HEK293 (cell line): Measurements from ENCODE around the gene MAPT.

Experiments
- CTCF ChIA-PET: fragments of 350-600 bp; formaldehyde crosslinking; extraction: SDS; loops from one replicate; lab custom pipeline; 2021; ENCODE audit warnings: antibody characterized with exemption; lab: Yijun Ruan, JAX
- POLR2A ChIA-PET: fragments of 300-600 bp; formaldehyde crosslinking; extraction: SDS; loops from one replicate; lab custom pipeline; 2020; ENCODE audit warnings: antibody characterized with exemption, inconsistent platforms; lab: Yijun Ruan, JAX
- H3K27ac ChIP-seq: fragments of 200-500 bp; sonication (Bioruptor generic); 2 replicates; pipeline ENCODE4 v1.5.1; 2014; ENCODE audit warnings: low read depth, low read length, control low read depth, inconsistent platforms; ENCODE audit errors: extremely low read depth
- H3K36me3 ChIP-seq, 2 experiments: fragments of 200-500 bp in 1 of 2; sonication (Bioruptor generic) in 1 of 2; 1 replicate in 1 of 2; 2 replicates in 1 of 2; pipeline ENCODE4 v1.5.1; 2014 to 2017; ENCODE audit warnings: inconsistent platforms in 2 of 2, low read length in 2 of 2; ENCODE audit not compliant: control insufficient read depth in 2 of 2, insufficient read depth in 1 of 2
- H3K4me1 ChIP-seq: fragments of 200-500 bp; sonication (Bioruptor generic); 2 replicates; pipeline ENCODE4 v1.5.1; 2014; ENCODE audit warnings: mild to moderate bottlenecking, low read length, inconsistent platforms; ENCODE audit not compliant: control insufficient read depth, insufficient read depth
- H3K4me3 ChIP-seq: 2 replicates; pipeline ENCODE4 v1.5.1; 2011; ENCODE audit warnings: low read depth, mild to moderate bottlenecking, control low read depth, low read length, moderate library complexity
- H3K9me3 ChIP-seq: fragments of 200-500 bp; sonication (Bioruptor generic); 2 replicates; pipeline ENCODE4 v1.5.1; 2014; ENCODE audit warnings: low read depth, low read length, inconsistent platforms; ENCODE audit not compliant: control insufficient read depth, insufficient read depth
- OVOL3 ChIP-seq: fragments of 450-650 bp; formaldehyde crosslinking; IDR thresholded peaks from 2 replicates; pipeline ENCODE4 v1.5.1; 2016; ENCODE audit warnings: missing biosample characterization, missing genetic modification characterization
- PRDM10 ChIP-seq: fragments of 450-650 bp; formaldehyde crosslinking; IDR thresholded peaks from 2 replicates; pipeline ENCODE4 v1.5.1; 2016; ENCODE audit warnings: missing biosample characterization, missing genetic modification characterization
- SALL2 ChIP-seq: fragments of 450-650 bp; formaldehyde crosslinking; IDR thresholded peaks from 2 replicates; pipeline ENCODE4 v1.5.0; 2017; ENCODE audit warnings: missing biosample characterization, mild to moderate bottlenecking, missing genetic modification characterization, borderline replicate concordance
- SETDB1 ChIP-seq: IDR thresholded peaks from one replicate; pipeline ENCODE4 v1.6.1; 2017; ENCODE audit warnings: mild to moderate bottlenecking, low read length, moderate library complexity, mixed read lengths; ENCODE audit not compliant: insufficient read length
- TRIM28 ChIP-seq: IDR thresholded peaks from 2 replicates; pipeline ENCODE4 v1.6.1; 2011; ENCODE audit warnings: low read length, control low read depth, borderline replicate concordance
- ZBTB21 ChIP-seq: fragments of 450-650 bp; formaldehyde crosslinking; IDR thresholded peaks from 2 replicates; pipeline ENCODE4 v1.5.1; 2017; ENCODE audit warnings: missing biosample characterization, missing genetic modification characterization
- ZBTB26 ChIP-seq: fragments of 450-650 bp; formaldehyde crosslinking; optimal IDR thresholded peaks from 2 replicates; pipeline ENCODE3; 2016; ENCODE audit warnings: missing biosample characterization, mild to moderate bottlenecking, missing genetic modification characterization
- ZBTB8A ChIP-seq: fragments of 450-650 bp; formaldehyde crosslinking; IDR thresholded peaks from 2 replicates; pipeline ENCODE4 v1.5.1; 2016; ENCODE audit warnings: missing biosample characterization, missing genetic modification characterization
- ZEB2 ChIP-seq: fragments of 450-650 bp; formaldehyde crosslinking; IDR thresholded peaks from 2 replicates; pipeline ENCODE4 v1.5.1; 2016; ENCODE audit warnings: missing biosample characterization, missing genetic modification characterization
- ZFP37 ChIP-seq: fragments of 450-650 bp; formaldehyde crosslinking; IDR thresholded peaks from 2 replicates; pipeline ENCODE4 v1.5.1; 2016; ENCODE audit warnings: missing biosample characterization, missing genetic modification characterization
- ZNF140 ChIP-seq: fragments of 450-650 bp; formaldehyde crosslinking; IDR thresholded peaks from 2 replicates; pipeline ENCODE4 v1.5.1; 2016; ENCODE audit warnings: missing biosample characterization, missing genetic modification characterization
- ZNF146 ChIP-seq: fragments of 450-650 bp; formaldehyde crosslinking; IDR thresholded peaks from 2 replicates; pipeline ENCODE4 v1.5.1; 2016; ENCODE audit warnings: missing biosample characterization, missing genetic modification characterization
- ZNF302 ChIP-seq: fragments of 450-650 bp; formaldehyde crosslinking; IDR thresholded peaks from 2 replicates; pipeline ENCODE4 v1.5.1; 2016; ENCODE audit warnings: missing biosample characterization, missing genetic modification characterization, low read depth
- ZNF394 ChIP-seq: fragments of 450-650 bp; formaldehyde crosslinking; IDR thresholded peaks from 2 replicates; pipeline ENCODE4 v1.5.1; 2016; ENCODE audit warnings: missing biosample characterization, missing genetic modification characterization, mild to moderate bottlenecking, moderate library complexity, borderline replicate concordance
- ZNF398 ChIP-seq: fragments of 450-650 bp; formaldehyde crosslinking; IDR thresholded peaks from 2 replicates; pipeline ENCODE4 v1.5.1; 2017; ENCODE audit warnings: missing biosample characterization, missing genetic modification characterization
- ZNF449 ChIP-seq: fragments of 450-650 bp; formaldehyde crosslinking; IDR thresholded peaks from 2 replicates; pipeline ENCODE4 v1.5.1; 2017; ENCODE audit warnings: missing biosample characterization, mild to moderate bottlenecking, missing genetic modification characterization, moderate library complexity
- ZNF488 ChIP-seq: fragments of 450-650 bp; formaldehyde crosslinking; IDR thresholded peaks from 2 replicates; pipeline ENCODE4 v1.5.1; 2016; ENCODE audit warnings: missing biosample characterization, missing genetic modification characterization
- ZNF596 ChIP-seq: fragments of 450-650 bp; IDR thresholded peaks from 2 replicates; pipeline ENCODE4 v1.5.0; 2018; ENCODE audit warnings: missing biosample characterization, mild to moderate bottlenecking, missing genetic modification characterization, moderate library complexity
- ZNF623 ChIP-seq: fragments of 450-650 bp; formaldehyde crosslinking; IDR thresholded peaks from 2 replicates; pipeline ENCODE4 v1.5.1; 2016; ENCODE audit warnings: missing biosample characterization, missing genetic modification characterization
- ZNF629 ChIP-seq: fragments of 450-650 bp; formaldehyde crosslinking; IDR thresholded peaks from 2 replicates; pipeline ENCODE4 v1.5.1; 2017; ENCODE audit warnings: missing biosample characterization, missing genetic modification characterization
- ZNF658 ChIP-seq: fragments of 450-650 bp; formaldehyde crosslinking; IDR thresholded peaks from 2 replicates; pipeline ENCODE4; 2016; ENCODE audit warnings: missing biosample characterization, missing genetic modification characterization
- ZNF791 ChIP-seq: fragments of 450-650 bp; formaldehyde crosslinking; IDR thresholded peaks from 2 replicates; pipeline ENCODE4 v1.5.1; 2016; ENCODE audit warnings: missing biosample characterization, missing genetic modification characterization

MAPT gene

GRCh38 chr17:45867702-45868101 lies 26.7 kb upstream of the MAPT start:
- CTCF ChIA-PET = interaction anchor here (0.8 to 1.8 kb wide), 4 partner anchors 15 to 227 kb away, joined by 4 to 7 read pairs (median 4); partner anchors contain the start of gene MAPT
- TF ChIP-seq ZNF140 (tag by site-specific recombination) = no peak
- no peak for TF ChIP-seq ZEB2
- no peak for TF ChIP-seq ZNF596 (tag by site-specific recombination)
- TF ChIP-seq ZNF146 = no peak
- H3K27ac ChIP-seq = no peak overlapping the region
- H3K4me1 ChIP-seq = no peaks in the 10 kb centered on the region
- no peaks in the 10 kb centered on the region for H3K36me3 ChIP-seq
- POLR2A ChIA-PET = no interaction called here
- no peaks in the 10 kb centered on the region for H3K9me3 ChIP-seq
- no peak overlapping the region for H3K4me3 ChIP-seq

GRCh38 chr17:45868276-45868675 lies 26.1 kb upstream of the MAPT start:
- H3K4me3 ChIP-seq = no peak overlapping the region
- no peaks in the 10 kb centered on the region for H3K36me3 ChIP-seq
- H3K9me3 ChIP-seq = no peaks in the 10 kb centered on the region
- ChIA-PET CTCF (no interaction called here), POLR2A (no interaction called here)
- TF ChIP-seq ZNF791 (tag by site-specific recombination) (no peak), ZNF488 (no peak)
- no peaks in the 10 kb centered on the region for H3K4me1 ChIP-seq
- no peak overlapping the region for H3K27ac ChIP-seq

GRCh38 chr17:45869676-45870341 lies 24.5 kb upstream of the MAPT start:
- no peak overlapping the region for H3K4me3 ChIP-seq
- H3K4me1 ChIP-seq = no peaks in the 10 kb centered on the region
- no peak overlapping the region for H3K27ac ChIP-seq
- no peaks in the 10 kb centered on the region for H3K9me3 ChIP-seq
- ChIA-PET CTCF (no interaction called here), POLR2A (no interaction called here)
- no peaks in the 10 kb centered on the region for H3K36me3 ChIP-seq
- TF ChIP-seq PRDM10 (tag by site-specific recombination) = 0 out of 2 replicates have a peak, but pooled peaks have one; percentile 8
- TF ChIP-seq ZNF623 (tag by site-specific recombination) = no peak
- no peak for TF ChIP-seq ZNF658 (tag by site-specific recombination)
- TF ChIP-seq ZBTB8A = no peak
- TF ChIP-seq SETDB1 = no peak
- TF ChIP-seq ZBTB26 (tag by site-specific recombination) = no peak
- TF ChIP-seq ZNF146 = no peak
- no peak for TF ChIP-seq ZNF394 (tag by site-specific recombination)
- no peak for TF ChIP-seq ZNF302
- no peak for TF ChIP-seq OVOL3
- TF ChIP-seq ZNF398 (tag by site-specific recombination) = peak; percentile 53; the same call in 1 of the 2 replicates
- TF ChIP-seq SALL2 (tag by site-specific recombination) = no peak
- TF ChIP-seq ZFP37 (tag by site-specific recombination) = no peak
- TF ChIP-seq ZNF629 (tag by site-specific recombination) = peak; percentile 75
- TF ChIP-seq ZBTB21 (tag by site-specific recombination) = peak; percentile 75
- no peak for TF ChIP-seq TRIM28
- no peak for TF ChIP-seq ZNF449 (tag by site-specific recombination)
